ENCODE measurements around the gene MORN1.

GRCh38 chr1:2310332-2311183 lies 80.8 kb downstream of the MORN1 start:
- TF ChIP-seq CTCF (IDR thresholded peaks at IDR 0.05; ENCODE audit: low read depth, low read length) (no peak), EZH2phosphoT487 (IDR thresholded peaks at IDR 0.05; ENCODE audit: low read depth) (no peak)

Data from OCI-LY3 (cell line).